Suppressor macrophage (primary cell): ENCODE results near the gene OR9Q2.
"Not testable (repeated sequence)": the region's sequence is repeated elsewhere in the genome, so short reads cannot be mapped to it uniquely, and the experiment has no call there.

Experiments
- DNase-seq, 4 experiments: peaks; one replicate each; pipeline ENCODE4 v3.0.0-alpha.2; 2020 to 2022
- total RNA-seq, 17 experiments: gene quantifications; one replicate each; lab custom pipeline; 2026; ENCODE audit warnings: mixed read lengths in 6 of 17, inconsistent platforms in 3 of 17; lab: John Stamatoyannopoulos, UW

Gene OR9Q2, protein sequence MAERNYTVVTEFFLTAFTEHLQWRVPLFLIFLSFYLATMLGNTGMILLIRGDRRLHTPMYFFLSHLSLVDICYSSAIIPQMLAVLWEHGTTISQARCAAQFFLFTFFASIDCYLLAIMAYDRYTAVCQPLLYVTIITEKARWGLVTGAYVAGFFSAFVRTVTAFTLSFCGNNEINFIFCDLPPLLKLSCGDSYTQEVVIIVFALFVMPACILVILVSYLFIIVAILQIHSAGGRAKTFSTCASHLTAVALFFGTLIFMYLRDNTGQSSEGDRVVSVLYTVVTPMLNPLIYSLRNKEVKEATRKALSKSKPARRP
- total RNA-seq, result 0 to 1.7 (median 0) reads per million in 17 experiments

DNA sequence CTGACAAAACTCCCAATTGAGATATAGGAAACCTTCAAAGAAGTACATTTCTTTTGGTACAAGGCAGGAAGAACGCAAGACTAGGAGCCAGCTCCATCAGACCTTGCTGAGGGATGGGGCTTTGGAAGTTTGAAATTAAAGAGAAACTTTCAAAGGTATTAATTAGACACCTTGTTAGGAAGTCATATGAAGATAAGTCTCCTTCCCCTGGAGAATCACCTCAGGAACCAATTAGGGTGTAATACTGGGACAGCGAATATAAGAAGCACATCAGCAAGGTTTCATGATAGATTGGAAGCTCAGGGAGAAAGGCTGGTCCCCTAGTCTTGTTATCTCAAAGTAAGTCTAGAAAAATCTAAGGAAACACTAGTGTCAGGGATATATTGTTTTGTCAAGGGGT is at the start of gene OR9Q2:
OR9Q2 (plus strand) TSS at position 301 of the 400 bp plus-strand sequence. CDS start 1,421 bp downstream, outside the sequence.
- no peak for DNase-seq

DNA sequence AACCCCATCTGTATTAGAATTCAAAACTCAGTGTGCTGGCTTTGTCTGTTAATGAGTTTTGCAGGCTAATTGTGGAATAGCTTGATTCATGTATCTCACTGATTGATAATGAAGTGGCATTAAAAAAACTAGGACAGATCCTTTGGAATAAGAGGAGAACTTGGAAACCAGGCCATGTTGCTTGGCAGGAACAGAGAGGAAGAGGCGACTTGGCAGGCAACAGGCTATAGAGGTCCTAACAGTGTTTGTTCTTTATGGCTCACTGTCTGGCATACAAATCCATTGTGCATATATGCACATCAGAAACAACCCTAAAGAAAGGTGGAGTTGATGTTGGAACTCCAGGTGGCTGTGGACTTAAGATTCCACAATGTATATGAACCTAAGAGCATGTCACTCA is 46.1 kb upstream of the OR9Q2 start:
- DNase-seq, result no peak

- no peak for DNase-seq
These were observed 36.1 kb upstream of the OR9Q2 start for GRCh38 chr11:58152781-58153180.

- no peak for DNase-seq
These were observed 24.5 kb upstream of the OR9Q2 start for GRCh38 chr11:58164389-58164788.

- no peak for DNase-seq
These were observed 23.9 kb upstream of the OR9Q2 start for GRCh38 chr11:58164990-58165389.

DNA sequence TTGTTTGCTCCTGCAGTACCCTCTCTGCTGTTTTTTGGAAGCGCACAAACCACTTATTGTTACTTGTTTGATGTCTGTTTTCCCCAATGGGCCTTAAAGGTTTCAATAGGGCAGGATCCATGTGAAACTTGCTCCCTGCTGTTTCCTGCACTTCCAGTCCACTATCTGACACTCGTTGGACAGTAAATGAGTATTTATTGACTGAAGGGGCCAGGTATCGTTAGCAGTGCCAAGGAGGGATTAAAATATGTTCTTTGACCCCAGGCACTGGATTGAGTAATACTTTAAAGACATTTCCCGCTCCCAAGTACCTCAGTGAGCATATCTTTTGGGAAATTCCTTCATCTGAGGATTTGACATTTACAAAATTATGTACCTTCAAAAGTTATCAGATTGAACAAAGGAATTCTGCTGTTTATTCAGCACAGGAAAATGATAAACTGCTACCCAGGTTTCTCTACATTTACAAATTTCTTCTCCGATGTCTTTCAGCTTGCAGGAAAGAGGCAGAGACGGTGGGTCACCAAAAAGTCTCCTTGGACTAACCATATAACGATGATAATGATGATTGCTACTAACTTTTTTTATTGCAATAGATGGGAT is 23.3 kb upstream of the OR9Q2 start:
- DNase-seq, result no peak

DNA sequence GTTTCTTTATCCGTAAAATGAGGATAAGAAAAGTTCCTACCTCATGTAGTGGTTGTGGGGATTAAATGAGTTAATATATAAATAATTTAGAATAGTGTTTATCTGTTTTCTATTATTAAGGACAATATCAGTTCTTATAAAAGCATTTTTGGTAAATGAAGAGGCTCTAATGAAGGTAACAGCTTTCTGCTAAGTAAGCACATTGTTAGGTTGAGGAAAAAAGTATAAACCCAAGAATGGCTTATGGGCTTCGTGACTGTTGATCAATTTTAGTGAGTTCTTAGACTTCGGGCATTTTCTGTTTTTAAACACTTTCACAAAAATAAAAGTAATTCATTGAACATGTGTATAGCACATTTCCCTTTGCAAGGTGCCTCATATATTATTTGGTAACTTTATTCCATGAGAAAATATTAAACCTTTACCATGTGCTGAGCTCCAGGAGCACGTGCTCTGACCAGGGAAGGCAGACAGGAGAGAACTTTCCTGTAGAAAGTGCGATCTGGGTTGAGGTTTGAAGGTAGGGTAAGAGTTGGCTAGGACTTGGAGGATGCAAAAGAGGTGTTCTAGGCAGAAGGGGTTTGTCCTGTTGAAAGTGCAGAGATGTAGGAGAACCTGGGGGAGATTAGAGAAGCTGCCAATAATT is 11.3 kb upstream of the OR9Q2 start:
- DNase-seq, result no peak

GRCh38 chr11:58178444-58178843 is 10.4 kb upstream of the OR9Q2 start:
- DNase-seq, result no peak

- DNase-seq, result peak in 1 of 4 experiments; percentile 0
These were observed 9.2 kb upstream of the OR9Q2 start for GRCh38 chr11:58179648-58180047.

DNA sequence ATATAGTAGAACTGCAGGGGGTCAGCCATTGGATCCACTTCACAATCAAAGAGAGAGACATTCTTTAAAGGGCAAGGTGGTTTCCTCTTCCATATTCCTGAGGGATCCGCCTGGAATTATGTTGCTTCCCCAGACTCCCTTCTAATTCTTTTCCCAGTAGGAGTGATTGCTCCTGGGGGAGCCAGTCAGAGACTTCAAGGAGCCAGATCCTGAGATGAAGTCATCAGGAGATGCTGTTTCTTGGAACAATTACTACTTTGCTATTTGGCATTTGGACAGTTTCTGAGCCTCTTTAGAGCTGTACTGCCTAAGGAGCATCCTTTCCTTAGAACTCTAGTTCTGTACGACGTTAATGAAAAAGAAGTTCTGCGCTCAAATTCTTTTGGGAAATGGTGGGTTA is 1.9 kb upstream of the OR9Q2 start:
- DNase-seq, result no peak

GRCh38 chr11:58192229-58192628 is 3.4 kb downstream of the OR9Q2 start:
- DNase-seq, result no peak

DNA sequence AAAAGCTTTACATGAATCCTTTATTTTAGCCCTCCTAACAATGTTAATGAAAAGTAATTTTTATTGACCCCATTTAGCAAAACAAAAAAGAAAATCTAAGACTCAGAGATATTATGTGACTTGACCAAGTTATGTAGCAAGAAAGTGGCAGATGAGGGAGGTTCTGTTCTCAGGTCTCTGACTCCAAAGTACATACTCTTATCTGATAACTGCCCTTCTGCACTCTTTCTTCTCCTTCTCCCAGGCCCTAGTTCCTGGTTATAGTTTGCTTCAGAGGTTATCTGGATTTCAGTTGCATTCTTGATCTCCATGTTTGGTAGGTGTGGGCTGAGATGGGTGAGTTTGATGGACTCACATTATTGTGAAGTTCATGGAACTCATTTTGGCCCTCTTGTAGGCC is 4.5 kb downstream of the OR9Q2 start:
- DNase-seq, result no peak

DNA sequence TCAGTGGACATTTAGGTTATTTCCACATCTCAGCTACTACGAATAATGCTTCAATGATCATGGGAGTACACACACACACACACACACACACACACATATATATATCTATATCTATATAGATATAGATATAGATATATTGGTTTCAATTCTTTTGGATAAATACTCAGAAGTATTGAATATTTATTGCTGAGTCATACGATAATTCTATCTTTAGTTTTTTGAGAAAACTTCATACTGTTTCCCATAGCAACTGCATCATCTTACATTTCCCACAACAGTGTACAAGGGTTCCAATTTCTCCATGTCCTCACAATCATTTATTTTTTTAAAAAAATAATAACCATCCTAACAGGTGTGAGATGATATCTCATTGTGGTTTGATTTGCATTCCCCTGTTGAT is 7.1 kb downstream of the OR9Q2 start:
- DNase-seq, result no peak

DNA sequence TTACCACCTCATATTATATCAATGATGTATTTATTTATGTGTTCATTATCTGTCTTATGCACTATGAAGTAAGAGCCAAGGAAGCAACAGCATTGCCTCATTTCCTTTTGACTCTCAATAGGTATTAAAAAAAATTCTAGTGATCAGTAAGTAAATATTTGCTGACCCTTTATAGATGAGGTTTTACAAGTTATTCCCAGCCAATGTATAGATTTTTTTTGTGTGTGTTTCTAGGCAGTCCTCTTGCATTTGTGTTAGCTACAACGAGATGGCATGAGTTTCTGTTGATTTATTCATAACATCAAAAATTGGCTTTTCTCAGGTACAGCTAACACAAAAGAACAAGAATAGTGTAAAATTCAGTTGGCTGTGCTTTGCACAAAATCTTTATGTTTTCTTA is 10.4 kb downstream of the OR9Q2 start:
- DNase-seq, result no peak

DNA sequence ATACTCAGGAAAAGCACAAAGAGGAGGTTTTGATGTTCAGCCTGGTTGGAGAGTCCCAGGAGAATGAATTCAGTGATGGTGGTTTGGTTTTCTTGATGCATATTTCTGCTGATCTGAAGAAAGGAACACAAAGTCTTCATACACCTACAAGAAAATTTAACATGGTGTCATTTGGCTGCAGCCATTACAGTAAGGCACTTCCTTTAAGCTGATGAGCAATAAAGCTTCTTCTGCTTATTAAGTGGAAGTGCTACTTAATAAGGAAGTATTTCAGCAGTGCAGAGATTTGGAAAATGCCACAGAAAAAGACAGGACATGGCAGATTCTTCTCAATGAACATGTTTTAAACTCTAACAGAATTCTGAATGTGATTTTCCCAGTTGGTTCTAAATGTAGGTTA is 15.2 kb downstream of the OR9Q2 start, which contains the start of gene OR1S2:
OR1S2 (minus strand) TSS at position 101 of the 400 bp plus-strand sequence; CDS start at position 101, 0 bp downstream.
- DNase-seq, result peak in 2 of 4 experiments; percentile 3 to 9

- DNase-seq, result not testable (repeated sequence)
These were observed 23.6 kb downstream of the OR9Q2 start, which contains the start of gene OR1S1 for GRCh38 chr11:58212420-58212819. Gene OR1S1, plus strand, starts transcription at chr11:58212720.

DNA sequence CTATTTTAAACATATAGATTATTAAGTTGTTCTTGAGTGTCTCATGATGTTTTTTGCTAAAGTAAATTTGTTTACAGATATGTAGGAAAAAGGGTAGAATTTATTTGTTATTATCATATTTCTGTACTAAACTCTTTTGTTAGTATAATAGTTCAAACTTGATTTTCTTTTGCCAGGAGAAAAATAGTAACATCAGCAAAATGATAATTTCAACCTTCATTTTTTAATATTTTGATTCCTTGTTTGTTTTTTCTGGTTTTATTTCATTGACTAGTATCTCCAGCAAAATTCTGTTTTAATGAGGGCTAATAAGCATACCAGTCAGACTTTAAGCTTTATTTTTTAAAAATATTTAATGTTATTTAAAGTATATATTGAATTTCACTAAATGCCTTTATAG is 27.6 kb downstream of the OR9Q2 start:
- DNase-seq, result no peak

DNA sequence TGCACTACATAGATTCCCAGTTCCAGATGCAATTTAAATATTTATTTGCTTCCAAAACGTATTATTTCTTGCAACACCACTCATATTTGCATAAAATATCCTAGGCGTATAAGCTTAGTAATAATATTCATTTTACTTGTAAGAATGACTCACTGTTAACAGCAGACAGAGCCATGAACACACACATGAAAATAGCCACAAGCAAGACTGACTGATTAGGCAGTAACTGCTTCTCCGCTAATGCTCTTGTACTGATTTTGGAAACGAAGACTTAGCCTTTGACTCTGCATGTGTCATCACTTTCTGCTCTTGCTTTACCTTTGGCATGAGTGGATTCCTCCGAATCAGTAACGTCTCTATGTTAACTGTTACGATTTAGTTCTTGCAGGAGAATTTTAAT is 33.9 kb downstream of the OR9Q2 start:
- no peak for DNase-seq

DNA sequence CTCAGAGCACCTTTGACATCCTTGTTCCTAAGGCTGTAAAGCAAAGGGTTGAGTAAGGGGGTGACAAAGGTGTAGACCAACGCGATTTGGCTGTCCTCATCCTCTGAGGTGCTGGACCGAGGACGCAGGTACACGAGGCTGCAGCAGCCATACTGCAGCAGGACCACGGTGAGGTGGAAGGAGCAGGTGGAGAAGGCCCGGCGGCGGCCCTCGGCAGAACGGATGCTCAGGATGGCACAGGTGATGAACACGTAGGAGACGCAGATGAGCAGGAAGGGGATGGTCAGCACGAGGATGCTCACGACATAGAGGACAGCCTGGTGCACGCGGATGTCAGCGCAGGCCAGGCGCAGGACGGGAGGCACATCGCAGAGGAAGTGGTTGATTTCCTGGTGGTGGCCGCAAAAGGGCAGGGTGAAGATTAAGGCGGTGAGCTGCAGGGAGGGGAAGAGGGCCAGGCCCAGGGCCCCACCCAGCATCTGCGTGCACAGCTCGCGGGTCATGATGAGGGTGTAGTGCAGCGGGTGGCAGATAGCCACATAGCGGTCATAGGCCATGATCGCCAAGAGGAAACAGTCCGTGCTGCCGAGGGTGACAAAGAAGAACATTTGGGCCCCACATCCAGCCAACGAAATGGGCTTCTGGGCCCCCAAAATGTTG is 39.2 kb downstream of the OR9Q2 start:
- DNase-seq, result no peak
